Neural progenitor cell (in vitro differentiated cells): ENCODE data around the gene TUFT1. TPM values are rescaled to one million over a fixed set of nuclear protein-coding genes. Genes with fewer than 3 reads are reported as not detected.

Experiments used
- DNase-seq: peaks from one replicate; pipeline ENCODE4 v3.0.0-alpha.2; 2016; ENCODE audit warnings: low spot score
- H2AFZ ChIP-seq: fragments of 200-600 bp; sonication (generic); replicated peaks from 2 replicates; pipeline ENCODE4 v1.6.1; 2016; ENCODE audit warnings: antibody characterized with exemption
- H3F3A ChIP-seq: fragments of 200-600 bp; sonication (generic); 2 replicates; pipeline ENCODE4 v1.6.1; 2016; ENCODE audit warnings: antibody characterized with exemption, low read depth
- H3K27ac ChIP-seq: fragments of 200-600 bp; sonication (generic); 2 replicates; pipeline ENCODE4 v1.5.1; 2016; ENCODE audit warnings: mild to moderate bottlenecking
- H3K27me3 ChIP-seq: fragments of 200-600 bp; sonication (generic); 2 replicates; pipeline ENCODE4 v1.6.1; 2016; ENCODE audit warnings: mild to moderate bottlenecking, moderate library complexity
- H3K36me3 ChIP-seq: fragments of 200-600 bp; sonication (generic); 2 replicates; pipeline ENCODE4 v1.5.1; 2016
- H3K4me1 ChIP-seq: fragments of 200-600 bp; sonication (generic); 2 replicates; pipeline ENCODE4 v1.6.1; 2016; ENCODE audit warnings: mixed run types
- H3K4me2 ChIP-seq: fragments of 200-600 bp; sonication (generic); 2 replicates; pipeline ENCODE4 v1.6.1; 2016
- H3K4me3 ChIP-seq: fragments of 200-600 bp; sonication (generic); 2 replicates; pipeline ENCODE4 v1.5.1; 2016
- H3K79me2 ChIP-seq: fragments of 200-600 bp; sonication (generic); 2 replicates; pipeline ENCODE4 v1.6.1; 2016; ENCODE audit warnings: low read depth
- H3K9ac ChIP-seq: fragments of 200-600 bp; sonication (generic); 2 replicates; pipeline ENCODE4 v1.6.1; 2016
- H3K9me3 ChIP-seq: fragments of 200-600 bp; sonication (generic); 2 replicates; pipeline ENCODE4 v1.5.1; 2016; ENCODE audit warnings: low read depth
- H4K20me1 ChIP-seq: fragments of 200-600 bp; sonication (generic); 2 replicates; pipeline ENCODE4 v1.6.1; 2016; ENCODE audit warnings: low read depth
- H3K27ac Mint-ChIP-seq: 3 replicates; pipeline ENCODE4 v1.8.0; 2021; ENCODE audit warnings: mixed read lengths
- H3K27me3 Mint-ChIP-seq: 2 replicates; pipeline ENCODE4 v1.8.0; 2022; ENCODE audit warnings: low read depth, mild to moderate bottlenecking, inconsistent platforms, moderate library complexity, mixed read lengths; ENCODE audit not compliant: insufficient read depth
- H3K36me3 Mint-ChIP-seq: 3 replicates; pipeline ENCODE4 v1.8.0; 2021; ENCODE audit warnings: mixed read lengths
- H3K4me1 Mint-ChIP-seq: 3 replicates; pipeline ENCODE4 v1.8.0; 2021; ENCODE audit warnings: mixed read lengths
- H3K4me3 Mint-ChIP-seq: 3 replicates; pipeline ENCODE4 v1.8.0; 2021; ENCODE audit warnings: mild to moderate bottlenecking, moderate library complexity, mixed read lengths
- H3K9me3 Mint-ChIP-seq: 3 replicates; pipeline ENCODE4 v1.8.0; 2020; ENCODE audit warnings: mixed read lengths
- CTCF ChIP-seq: fragments of 200-600 bp; sonication (generic); IDR thresholded peaks from 2 replicates; pipeline ENCODE4 v1.5.1; 2017; ENCODE audit warnings: antibody characterized with exemption, mild to moderate bottlenecking
- EZH2 ChIP-seq: fragments of 200-600 bp; sonication (generic); IDR thresholded peaks from 2 replicates; pipeline ENCODE4 v1.6.1; 2017; ENCODE audit warnings: antibody characterized with exemption, mild to moderate bottlenecking, moderate library complexity
- EZH2phosphoT487 ChIP-seq: fragments of 200-600 bp; sonication (generic); IDR thresholded peaks from 2 replicates; pipeline ENCODE4 v1.6.1; 2017; ENCODE audit warnings: antibody characterized with exemption
- total RNA-seq: library from RNA; depleted of rRNA; stranded (reverse); fragments of >200 nt; gene quantifications from 2 replicates; pipeline ENCODE4 v1.2.3, GENCODE V29; 2015; ENCODE audit warnings: low replicate concordance

The TUFT1 gene
- total RNA-seq, 1 donor from 2014 or later: 9.3 TPM

GRCh38 chr1:151556052-151556451 lies 15.9 kb downstream of the TUFT1 start:
- no peaks in the 10 kb centered on the region for H3K36me3 ChIP-seq
- no peak overlapping the region for H3K4me3 ChIP-seq
- H3K9ac ChIP-seq: no peak overlapping the region
- H3K4me1 ChIP-seq: no peaks in the 10 kb centered on the region
- Mint-ChIP-seq H3K9me3 (no peaks in the 10 kb centered on the region), H3K4me3 (no peak overlapping the region), H3K4me1 (peaks cover under 1% of the 10 kb centered on the region), H3K36me3 (no peaks in the 10 kb centered on the region), H3K27me3 (peaks cover 2% of the 10 kb centered on the region), H3K27ac (no peak overlapping the region)
- no peaks in the 10 kb centered on the region for H3K9me3 ChIP-seq
- no peak for DNase-seq
- H2AFZ ChIP-seq: no peak overlapping the region
- H3F3A ChIP-seq: no peaks in the 10 kb centered on the region
- H4K20me1 ChIP-seq: no peaks in the 10 kb centered on the region
- H3K27ac ChIP-seq: no peak overlapping the region
- TF ChIP-seq EZH2phosphoT487 (no peak), CTCF (no peak), EZH2 (no peak)
- no peaks in the 10 kb centered on the region for H3K27me3 ChIP-seq
- H3K79me2 ChIP-seq: no peaks in the 10 kb centered on the region
- no peak overlapping the region for H3K4me2 ChIP-seq

GRCh38 chr1:151562661-151563060 lies 22.6 kb downstream of the TUFT1 start:
- no peak overlapping the region for H3K4me3 Mint-ChIP-seq

GRCh38 chr1:151563376-151563775 lies 23.3 kb downstream of the TUFT1 start:
- TF ChIP-seq EZH2 (no peak), EZH2phosphoT487 (no peak), CTCF (no peak)
- H3K27ac ChIP-seq: no peak overlapping the region
- no peaks in the 10 kb centered on the region for H3K27me3 ChIP-seq
- H3K9ac ChIP-seq: no peak overlapping the region
- Mint-ChIP-seq H3K27me3 (peaks cover 3% of the 10 kb centered on the region), H3K4me1 (peaks cover 18% of the 10 kb centered on the region), H3K27ac (no peak overlapping the region), H3K36me3 (peaks cover 2% of the 10 kb centered on the region), H3K9me3 (no peaks in the 10 kb centered on the region), H3K4me3 (no peak overlapping the region)
- H3K4me2 ChIP-seq: no peak overlapping the region
- H3K9me3 ChIP-seq: no peaks in the 10 kb centered on the region
- DNase-seq: no peak
- H4K20me1 ChIP-seq: no peaks in the 10 kb centered on the region
- no peak overlapping the region for H3K4me3 ChIP-seq
- no peak overlapping the region for H2AFZ ChIP-seq
- H3K4me1 ChIP-seq: peaks cover 10% of the 10 kb centered on the region
- no peaks in the 10 kb centered on the region for H3K79me2 ChIP-seq
- H3K36me3 ChIP-seq: no peaks in the 10 kb centered on the region
- H3F3A ChIP-seq: no peaks in the 10 kb centered on the region

More at GRCh38 chr1:151562661-151563060, 22.6 kb downstream of the TUFT1 start:
- Mint-ChIP-seq H3K27ac (no peak overlapping the region), H3K4me1 (peaks cover 18% of the 10 kb centered on the region), H3K9me3 (no peaks in the 10 kb centered on the region), H3K27me3 (peaks cover 3% of the 10 kb centered on the region), H3K36me3 (no peaks in the 10 kb centered on the region)
- H3K27me3 ChIP-seq: no peaks in the 10 kb centered on the region
- DNase-seq: no peak
- TF ChIP-seq CTCF: no peak
- TF ChIP-seq EZH2: no peak
- no peak for TF ChIP-seq EZH2phosphoT487
- no peak overlapping the region for H2AFZ ChIP-seq
- no peak overlapping the region for H3K27ac ChIP-seq
- peaks cover 10% of the 10 kb centered on the region for H3K4me1 ChIP-seq
- no peaks in the 10 kb centered on the region for H3K9me3 ChIP-seq
- no peaks in the 10 kb centered on the region for H3F3A ChIP-seq
- H3K4me3 ChIP-seq: no peak overlapping the region
- no peak overlapping the region for H3K9ac ChIP-seq
- H3K4me2 ChIP-seq: no peak overlapping the region
- H3K36me3 ChIP-seq: no peaks in the 10 kb centered on the region
- H4K20me1 ChIP-seq: no peaks in the 10 kb centered on the region
- H3K79me2 ChIP-seq: no peaks in the 10 kb centered on the region
